ENCODE data around the gene PEX1.

DNA sequence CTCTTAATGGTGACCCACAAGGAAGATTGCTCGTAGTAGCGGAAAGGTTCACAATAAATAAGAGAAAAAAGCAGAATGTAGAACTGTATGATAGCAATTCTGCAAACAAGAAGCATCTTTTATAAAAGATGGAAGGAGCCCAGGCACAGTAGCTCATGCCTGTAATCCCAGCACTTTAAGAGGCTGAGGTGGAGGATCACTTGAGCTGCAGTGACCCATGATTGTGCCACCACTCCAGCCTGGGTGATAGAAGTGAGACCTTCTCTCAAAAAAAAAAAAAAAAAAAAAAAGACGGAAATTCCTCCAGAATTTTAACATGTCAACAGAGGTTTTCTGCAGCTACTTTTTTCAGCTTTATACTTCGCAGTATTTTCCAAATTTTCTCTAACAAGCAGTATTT is 67.8 kb downstream of the PEX1 start:
- TF ChIP-seq, protein P1, sequence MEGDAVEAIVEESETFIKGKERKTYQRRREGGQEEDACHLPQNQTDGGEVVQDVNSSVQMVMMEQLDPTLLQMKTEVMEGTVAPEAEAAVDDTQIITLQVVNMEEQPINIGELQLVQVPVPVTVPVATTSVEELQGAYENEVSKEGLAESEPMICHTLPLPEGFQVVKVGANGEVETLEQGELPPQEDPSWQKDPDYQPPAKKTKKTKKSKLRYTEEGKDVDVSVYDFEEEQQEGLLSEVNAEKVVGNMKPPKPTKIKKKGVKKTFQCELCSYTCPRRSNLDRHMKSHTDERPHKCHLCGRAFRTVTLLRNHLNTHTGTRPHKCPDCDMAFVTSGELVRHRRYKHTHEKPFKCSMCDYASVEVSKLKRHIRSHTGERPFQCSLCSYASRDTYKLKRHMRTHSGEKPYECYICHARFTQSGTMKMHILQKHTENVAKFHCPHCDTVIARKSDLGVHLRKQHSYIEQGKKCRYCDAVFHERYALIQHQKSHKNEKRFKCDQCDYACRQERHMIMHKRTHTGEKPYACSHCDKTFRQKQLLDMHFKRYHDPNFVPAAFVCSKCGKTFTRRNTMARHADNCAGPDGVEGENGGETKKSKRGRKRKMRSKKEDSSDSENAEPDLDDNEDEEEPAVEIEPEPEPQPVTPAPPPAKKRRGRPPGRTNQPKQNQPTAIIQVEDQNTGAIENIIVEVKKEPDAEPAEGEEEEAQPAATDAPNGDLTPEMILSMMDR (IDR thresholded peaks at IDR 0.05) = no peak
- no peak for TF ChIP-seq POLR2A (IDR thresholded peaks at IDR 0.05; ENCODE audit: low read depth)
